Ovary (tissue), 9 donors: ENCODE results near the gene ZXDA. TPM values are rescaled to one million over a fixed set of nuclear protein-coding genes. Genes with fewer than 3 reads are reported as not detected.

Experiments
- DNase-seq, 5 donors: peaks; one replicate each; pipeline ENCODE4 v3.0.0-alpha.2; 2019 to 2020
- H3K27ac ChIP-seq, 2 donors: fragments of 200-600 bp; one replicate each; pipeline versions ENCODE4 v1.5.1 to v1.8.0; 2019 to 2022
- H3K27me3 ChIP-seq: fragments of 200-600 bp; one replicate; pipeline ENCODE4 v1.8.0; 2022
- H3K36me3 ChIP-seq: fragments of 200-600 bp; sonication (generic); one replicate; pipeline ENCODE4 v1.5.1; 2019
- H3K4me1 ChIP-seq: one replicate; pipeline ENCODE4 v1.8.1; 2013; ENCODE audit warnings: mild to moderate bottlenecking, moderate library complexity; ENCODE audit not compliant: insufficient read depth
- H3K4me3 ChIP-seq: fragments of 200-600 bp; sonication (generic); one replicate; pipeline ENCODE4 v1.5.1; 2017
- H3K9me3 ChIP-seq, 2 donors: fragments of 200-600 bp in 1 of 2; sonication (generic) in 1 of 2; one replicate each; pipeline versions ENCODE4 v1.5.1 to v1.8.1; 2013 to 2019; ENCODE audit warnings: mild to moderate bottlenecking in 1 of 2, moderate library complexity in 1 of 2
- EP300 ChIP-seq: sonication (generic); formaldehyde crosslinking; IDR thresholded peaks from one replicate; pipeline ENCODE4 v1.6.1; 2017; ENCODE audit warnings: antibody characterized with exemption
- POLR2A ChIP-seq: fragments of 450-650 bp; IDR thresholded peaks from one replicate; pipeline ENCODE4 v1.6.1; 2017; ENCODE audit warnings: antibody characterized with exemption, mild to moderate bottlenecking, moderate library complexity
- WGBS, 3 donors: extraction: QIAGEN DNeasy Blood & Tissue Kit in 1 of 3; methylation state at CpG; one replicate each; pipeline versions ENCODE4 v1.1.5 to v1.1.7; 2013 to 2017; 5-methylcytosine and 5-hydroxymethylcytosine counted together
- intact Hi-C, 4 donors: fragments of 100-400 bp; cut with DNase I; formaldehyde crosslinking; loops; one replicate each; pipeline versions ENCODE4 v1.11.0 to v1.15.1; 2022 to 2023
- polyA plus RNA-seq, 2 donors: library from polyadenylated mRNA; stranded (reverse); fragments of 200-250 nt in 1 of 2; fragments of 350-450 nt in 1 of 2; fragmentation: Illumina TruSeq in 1 of 2; extraction: RNeasy Lipid Tissue Mini Kit (QIAGEN cat#74804) in 1 of 2; gene quantifications; one replicate each; pipeline ENCODE4 v1.2.3, GENCODE V29; 2013 to 2014
- total RNA-seq, 7 donors: library from RNA; depleted of rRNA in 2 of 7; stranded (reverse); fragments of >200 nt in 2 of 7; fragmentation: NEBNext Ultra II Directional in 3 of 7; extraction: Animal tissue kit (Norgen Biotek cat#: 25700) in 3 of 7; gene quantifications; one replicate each; pipeline versions ENCODE4 v1.1.0 to v1.2.4, GENCODE V29; 2016 to 2023
- TF ChIP-seq, protein P1 (sequence below), 3 donors: fragments of 450-650 bp in 2 of 3; fragments of 200-600 bp in 1 of 3; IDR thresholded peaks; one replicate each; pipeline versions ENCODE4 v1.5.1 to v1.8.0; 2016 to 2022; ENCODE audit warnings: antibody characterized with exemption in 3 of 3, mild to moderate bottlenecking in 1 of 3
- donor health status: DM: no; HTN: no; CAD: no; lungs with moderate emphysema.
- donor health status: DM: no; HTN: no; CAD: no.
- donor health status: Bipolar disorder and iron deficiency.
- donor health status: DM: yes; HTN: yes; CAD: no.
- donor health status: DM: no; HTN: no; CAD: no.
- donor health status: DM: yes; HTN: yes; CAD: no.

The ZXDA gene
- total and polyA plus RNA-seq, 9 donors: 2.9 to 9.1 (median 8.1) TPM

DNA sequence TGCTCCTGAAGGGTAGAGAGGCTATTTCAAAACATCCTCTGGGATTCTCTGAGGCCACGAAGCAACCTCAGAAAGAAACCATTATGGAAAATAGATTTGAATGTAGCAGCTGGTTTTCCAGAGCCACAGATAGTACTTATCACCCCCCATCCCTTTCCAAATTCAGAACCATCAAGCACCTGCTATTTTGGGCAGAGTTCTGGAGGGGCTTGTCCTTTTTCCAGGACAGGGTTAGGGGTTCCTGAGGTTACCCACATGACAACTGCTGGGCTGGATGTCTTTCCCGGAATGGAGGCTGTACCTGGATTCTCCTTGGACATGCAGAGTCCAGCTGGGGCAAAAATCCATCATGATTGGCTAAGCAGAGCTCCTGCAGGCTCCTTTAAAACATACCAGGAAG lies 22.0 kb upstream of the ZXDA start:
- no peak for TF ChIP-seq EP300
- TF ChIP-seq, protein P1, sequence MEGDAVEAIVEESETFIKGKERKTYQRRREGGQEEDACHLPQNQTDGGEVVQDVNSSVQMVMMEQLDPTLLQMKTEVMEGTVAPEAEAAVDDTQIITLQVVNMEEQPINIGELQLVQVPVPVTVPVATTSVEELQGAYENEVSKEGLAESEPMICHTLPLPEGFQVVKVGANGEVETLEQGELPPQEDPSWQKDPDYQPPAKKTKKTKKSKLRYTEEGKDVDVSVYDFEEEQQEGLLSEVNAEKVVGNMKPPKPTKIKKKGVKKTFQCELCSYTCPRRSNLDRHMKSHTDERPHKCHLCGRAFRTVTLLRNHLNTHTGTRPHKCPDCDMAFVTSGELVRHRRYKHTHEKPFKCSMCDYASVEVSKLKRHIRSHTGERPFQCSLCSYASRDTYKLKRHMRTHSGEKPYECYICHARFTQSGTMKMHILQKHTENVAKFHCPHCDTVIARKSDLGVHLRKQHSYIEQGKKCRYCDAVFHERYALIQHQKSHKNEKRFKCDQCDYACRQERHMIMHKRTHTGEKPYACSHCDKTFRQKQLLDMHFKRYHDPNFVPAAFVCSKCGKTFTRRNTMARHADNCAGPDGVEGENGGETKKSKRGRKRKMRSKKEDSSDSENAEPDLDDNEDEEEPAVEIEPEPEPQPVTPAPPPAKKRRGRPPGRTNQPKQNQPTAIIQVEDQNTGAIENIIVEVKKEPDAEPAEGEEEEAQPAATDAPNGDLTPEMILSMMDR (IDR thresholded peaks at IDR 0.05): no peak
- TF ChIP-seq POLR2A: no peak
- Histone ChIP-seq H3K27ac (no peak overlapping the region), H3K4me1 (no peaks in the 10 kb centered on the region), H3K27me3 (no peaks in the 10 kb centered on the region), H3K36me3 (no peaks in the 10 kb centered on the region), H3K9me3 (no peaks in the 10 kb centered on the region), H3K4me3 (no peak overlapping the region)
- intact Hi-C loops: no loop called here
- whole genome bisulfite sequencing, 3 donors: 25 to 40% (median 30%) methylated on average over 2 of the region's 2 CpGs
- no peak for DNase-seq

GRCh38 chrX:57930051-57930450 lies 19.8 kb upstream of the ZXDA start:
- intact Hi-C loops: no loop called here
- WGBS, 3 donors: 33 to 60% (median 41%) methylated on average over 3 of the region's 3 CpGs

GRCh38 chrX:57929373-57929772 lies 19.1 kb upstream of the ZXDA start:
- no peaks in the 10 kb centered on the region for H3K4me1 ChIP-seq
- intact Hi-C loops: loop anchor here in 1 of 4 donors (10.0 kb wide), 1 partner anchor 105 kb away; no protein-coding TSS in a partner anchor
- no peaks in the 10 kb centered on the region for H3K9me3 ChIP-seq
- DNase-seq: no peak
- no peaks in the 10 kb centered on the region for H3K27me3 ChIP-seq
- H3K4me3 ChIP-seq: no peak overlapping the region
- H3K36me3 ChIP-seq: no peaks in the 10 kb centered on the region
- TF ChIP-seq EP300 (no peak), POLR2A (no peak)
- TF ChIP-seq, protein P1 (IDR thresholded peaks at IDR 0.05): no peak
- H3K27ac ChIP-seq: no peak overlapping the region

More at GRCh38 chrX:57930051-57930450, 19.8 kb upstream of the ZXDA start:
- Histone ChIP-seq H3K27me3 (no peaks in the 10 kb centered on the region), H3K9me3 (no peaks in the 10 kb centered on the region), H3K4me3 (no peak overlapping the region), H3K36me3 (no peaks in the 10 kb centered on the region), H3K4me1 (no peaks in the 10 kb centered on the region), H3K27ac (no peak overlapping the region)
- TF ChIP-seq EP300 (no peak), POLR2A (no peak)
- TF ChIP-seq, protein P1 (IDR thresholded peaks at IDR 0.05): no peak
- no peak for DNase-seq

- intact Hi-C loops: loop anchor here in 1 of 4 donors (10.0 kb wide), 1 partner anchor 101 kb away; no protein-coding TSS in a partner anchor
- no peaks in the 10 kb centered on the region for H3K27me3 ChIP-seq
- no peak for DNase-seq
- WGBS, 3 donors: 27 to 39% (median 31%) methylated on average over 2 of the region's 2 CpGs
- H3K36me3 ChIP-seq: no peaks in the 10 kb centered on the region
- no peak overlapping the region for H3K27ac ChIP-seq
- no peaks in the 10 kb centered on the region for H3K4me1 ChIP-seq
- H3K9me3 ChIP-seq: no peaks in the 10 kb centered on the region
- TF ChIP-seq POLR2A (no peak), EP300 (no peak)
- TF ChIP-seq, protein P1 (IDR thresholded peaks at IDR 0.05): no peak
- H3K4me3 ChIP-seq: no peak overlapping the region
Observed at GRCh38 chrX:57925806-57926205, 15.5 kb upstream of the ZXDA start.
